GM12892 (cell line): ENCODE results near the gene KIF4B.

Experiments
- POLR2A ChIP-seq: IDR thresholded peaks from 2 replicates; pipeline ENCODE4 v1.6.1; 2011; ENCODE audit warnings: low read depth, low read length, control low read depth
- POLR2AphosphoS5 ChIP-seq: IDR thresholded peaks from 2 replicates; pipeline ENCODE4 v1.6.1; 2011; ENCODE audit warnings: low read depth, low read length, control low read depth

DNA sequence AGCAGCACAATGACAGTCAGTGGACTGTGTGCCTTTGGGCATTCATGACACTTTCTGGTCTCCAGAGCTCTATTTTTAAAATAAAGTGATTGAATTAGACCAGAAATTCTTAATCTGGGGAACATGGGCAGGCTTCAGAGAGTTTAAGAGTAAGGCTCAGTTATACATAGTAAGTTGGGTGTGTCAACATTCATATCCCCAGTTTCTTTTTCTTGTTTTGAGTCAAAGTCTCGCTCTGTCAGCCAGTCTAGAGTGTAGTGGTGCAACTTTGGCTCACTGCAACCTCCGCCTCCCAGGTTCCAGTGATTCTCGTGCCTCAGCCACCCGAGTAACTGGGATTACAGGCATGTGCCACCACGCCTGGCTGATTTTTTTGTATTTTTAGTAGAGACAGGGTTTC lies 13.7 kb upstream of the KIF4B start:
- TF ChIP-seq POLR2A, result no peak
- no peak for TF ChIP-seq POLR2AphosphoS5
